ENCODE results near the gene SLC39A10. TPM values are rescaled to one million over a fixed set of nuclear protein-coding genes. Genes with fewer than 3 reads are reported as not detected.

The SLC39A10 gene
- total RNA-seq, 4 donors from 2014 or later, result 1.6 to 3.5 (median 2.1) TPM

DNA sequence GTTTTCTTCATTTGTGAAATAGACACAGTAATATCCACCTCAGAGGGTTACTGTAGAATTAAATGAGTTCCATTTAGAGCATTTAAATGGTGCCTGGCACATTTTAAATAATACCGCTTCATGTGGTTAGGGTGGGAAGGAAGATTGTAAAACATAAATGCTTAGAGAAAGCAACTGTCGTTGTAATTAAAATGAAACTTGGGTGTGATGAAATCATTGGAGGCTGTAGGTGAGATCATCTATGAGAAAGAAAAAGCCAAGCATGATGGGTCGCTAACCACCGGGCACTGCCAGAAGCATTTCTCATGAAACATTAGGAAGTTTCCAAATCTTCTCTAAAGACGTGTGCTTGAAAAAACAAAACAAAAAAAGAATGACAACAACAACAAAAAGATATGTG lies 8.2 kb upstream of the SLC39A10 start:
- DNase-seq (no peak), ATAC-seq (no peak)
- intact Hi-C loops (cut with DNase I; ENCODE audit: low total_unique reads) (no loop called here), in situ Hi-C loops (cut with MboI; ENCODE audit: low sequenced_read_pairs in 4 of 4) (no loop called here)
- Histone ChIP-seq H3K9me3 (no peaks in the 10 kb centered on the region), H3K4me3 (no peak overlapping the region), H3K36me3 (no peaks in the 10 kb centered on the region), H3K27me3 (no peaks in the 10 kb centered on the region), H3K27ac (no peak overlapping the region), H3K4me1 (no peaks in the 10 kb centered on the region)
- TF ChIP-seq POLR2A (IDR thresholded peaks at IDR 0.05) (no peak), CTCF (IDR thresholded peaks at IDR 0.05 in 4 of 5, conservative IDR thresholded peaks at IDR 0.05 in 1 of 5) (no peak)

GRCh38 chr2:195649629-195650190 lies 7.3 kb upstream of the SLC39A10 start:
- in situ Hi-C loops (cut with MboI; ENCODE audit: low sequenced_read_pairs in 4 of 4), result no loop called here

GRCh38 chr2:195651046-195651445 lies 6.0 kb upstream of the SLC39A10 start:
- in situ Hi-C loops (cut with MboI; ENCODE audit: low sequenced_read_pairs in 4 of 4) (no loop called here), intact Hi-C loops (cut with DNase I; ENCODE audit: low total_unique reads) (loop anchor here (10.0 kb wide), 2 partner anchors 524 to 1534 kb away; partner anchors contain the start of gene STK17B)
- no peak for TF ChIP-seq POLR2A (IDR thresholded peaks at IDR 0.05)
- TF ChIP-seq CTCF (IDR thresholded peaks at IDR 0.05 in 4 of 5, conservative IDR thresholded peaks at IDR 0.05 in 1 of 5), result no peak
- no peak overlapping the region for H3K27ac ChIP-seq
- no peak overlapping the region for H3K4me3 ChIP-seq
- H3K27me3 ChIP-seq, result no peaks in the 10 kb centered on the region
- ATAC-seq (no peak), DNase-seq (no peak)
- peaks cover 0 to under 1% of the 10 kb centered on the region in 2 donors for H3K4me1 ChIP-seq
- no peaks in the 10 kb centered on the region for H3K9me3 ChIP-seq
- H3K36me3 ChIP-seq, result no peaks in the 10 kb centered on the region

More at GRCh38 chr2:195649629-195650190, 7.3 kb upstream of the SLC39A10 start:
- Histone ChIP-seq H3K27ac (no peak overlapping the region), H3K9me3 (no peaks in the 10 kb centered on the region), H3K4me1 (no peaks in the 10 kb centered on the region), H3K36me3 (no peaks in the 10 kb centered on the region), H3K4me3 (no peak overlapping the region), H3K27me3 (no peaks in the 10 kb centered on the region)
- no peak for DNase-seq
- intact Hi-C loops (cut with DNase I; ENCODE audit: low total_unique reads), result loop anchor here (10.0 kb wide), 2 partner anchors 525 to 1535 kb away; partner anchors contain the start of gene STK17B
- no peak for ATAC-seq
- no peak for TF ChIP-seq CTCF (IDR thresholded peaks at IDR 0.05 in 4 of 5, conservative IDR thresholded peaks at IDR 0.05 in 1 of 5)
- TF ChIP-seq POLR2A (IDR thresholded peaks at IDR 0.05), result no peak

- in situ Hi-C loops (cut with MboI; ENCODE audit: low sequenced_read_pairs in 4 of 4), result no loop called here
- Histone ChIP-seq H3K4me1 (peaks cover 0 to 4% of the 10 kb centered on the region in 2 donors), H3K27ac (no peak overlapping the region), H3K36me3 (no peaks in the 10 kb centered on the region), H3K9me3 (no peaks in the 10 kb centered on the region), H3K4me3 (no peak overlapping the region), H3K27me3 (no peaks in the 10 kb centered on the region)
- intact Hi-C loops (cut with DNase I; ENCODE audit: low total_unique reads), result loop anchor here (10.0 kb wide), 2 partner anchors 522 to 1532 kb away; partner anchors contain the start of gene STK17B
- DNase-seq (no peak), ATAC-seq (no peak)
- TF ChIP-seq CTCF (IDR thresholded peaks at IDR 0.05 in 4 of 5, conservative IDR thresholded peaks at IDR 0.05 in 1 of 5) (no peak), POLR2A (IDR thresholded peaks at IDR 0.05) (no peak)
These were observed 4.1 kb upstream of the SLC39A10 start for GRCh38 chr2:195652911-195653310.
